Measurements from ENCODE around the gene RHBDL1.

GRCh38 chr16:627454-628239 is 47.8 kb upstream of the RHBDL1 start:
- TF ChIP-seq POLR2AphosphoS5 (IDR thresholded peaks at IDR 0.05) = no peak
- no peak for TF ChIP-seq CTCF (IDR thresholded peaks at IDR 0.05)
